ENCODE measurements around the gene FRAS1. TPM values are rescaled to one million over a fixed set of nuclear protein-coding genes. Genes with fewer than 3 reads are reported as not detected.

The FRAS1 gene
- total and polyA plus RNA-seq, 2 donors (not counting 1 experiment from before 2014, with no cell fraction given): 0.03 to 0.12 TPM

GRCh38 chr4:78331186-78331585 is 274.1 kb downstream of the FRAS1 start:
- H4K20me1 ChIP-seq (ENCODE audit: control insufficient read depth, insufficient read depth, low read length, poor library complexity, severe bottlenecking): no peaks in the 10 kb centered on the region
- TF ChIP-seq CTCF (IDR thresholded peaks at IDR 0.05) (no peak), EZH2 (IDR thresholded peaks at IDR 0.05; ENCODE audit: borderline replicate concordance, insufficient read depth, low read depth, low read length, poor library complexity, severe bottlenecking) (no peak)
- ATAC-seq (ENCODE audit: low read depth): no peak
- POLR2A ChIA-PET: no interaction called here
- no peaks in the 10 kb centered on the region for H3K4me1 ChIP-seq (ENCODE audit: control insufficient read depth in 2 of 2, insufficient read depth in 2 of 2, low read length in 2 of 2)
- no peaks in the 10 kb centered on the region for H3K9me3 ChIP-seq (ENCODE audit: control extremely low read depth in 1 of 3, control insufficient read depth in 2 of 3, insufficient read depth in 1 of 3, low read length in 2 of 3)
- H3K27me3 ChIP-seq (replicated peaks in 1 of 4; ENCODE audit: control extremely low read depth in 1 of 4, control insufficient read depth in 3 of 4, insufficient read depth in 4 of 4, low read length in 3 of 4): no peaks in the 10 kb centered on the region
- Mint-ChIP-seq H3K27me3 (peaks cover 6% of the 10 kb centered on the region), H3K27ac (no peak overlapping the region), H3K4me1 (no peaks in the 10 kb centered on the region), H3K4me3 (no peak overlapping the region), H3K9me3 (ENCODE audit: insufficient read depth) (peaks cover 2% of the 10 kb centered on the region)
- H3K4me2 ChIP-seq (replicated peaks; ENCODE audit: low read depth, low read length, poor library complexity, severe bottlenecking): no peak overlapping the region
- WGBS (ENCODE audit: insufficient coverage): 60% methylated on average over 1 of the region's 2 CpGs
- no peak overlapping the region for H3K4me3 ChIP-seq (ENCODE audit: control extremely low read depth in 1 of 5, extremely low read depth in 1 of 5, insufficient read depth in 1 of 5, low read depth in 2 of 5, low read length in 4 of 5)
- intact Hi-C loops (cut with micrococcal nuclease): no loop called here
- no peaks in the 10 kb centered on the region for H3K79me2 ChIP-seq (ENCODE audit: control insufficient read depth, insufficient read depth, low read length)
- CTCF ChIA-PET: no interaction called here
- H2AFZ ChIP-seq (ENCODE audit: insufficient read depth, low read depth, low read length, poor library complexity, severe bottlenecking): no peak overlapping the region
- no peaks in the 10 kb centered on the region for H3K36me3 ChIP-seq (replicated peaks in 1 of 2; ENCODE audit: control extremely low read depth in 1 of 2, control insufficient read depth in 1 of 2, extremely low read depth in 1 of 2, insufficient read depth in 2 of 2, low read length in 1 of 2)
- no peak for DNase-seq
- H3K9ac ChIP-seq (ENCODE audit: low read length): no peak overlapping the region
- no peak overlapping the region for H3K27ac ChIP-seq (ENCODE audit: low read length in 2 of 2)

GRCh38 chr4:78331965-78332364 is 274.8 kb downstream of the FRAS1 start:
- intact Hi-C loops (cut with micrococcal nuclease): no loop called here
- Mint-ChIP-seq H3K4me1 (no peaks in the 10 kb centered on the region), H3K27ac (no peak overlapping the region), H3K27me3 (peaks cover 5% of the 10 kb centered on the region), H3K4me3 (no peak overlapping the region), H3K9me3 (ENCODE audit: insufficient read depth) (peaks cover 2% of the 10 kb centered on the region)
- no peak overlapping the region for H2AFZ ChIP-seq (ENCODE audit: insufficient read depth, low read depth, low read length, poor library complexity, severe bottlenecking)
- POLR2A ChIA-PET: no interaction called here
- no peak for ATAC-seq (ENCODE audit: low read depth)
- no peaks in the 10 kb centered on the region for H3K36me3 ChIP-seq (replicated peaks in 1 of 2; ENCODE audit: control extremely low read depth in 1 of 2, control insufficient read depth in 1 of 2, extremely low read depth in 1 of 2, insufficient read depth in 2 of 2, low read length in 1 of 2)
- H3K79me2 ChIP-seq (ENCODE audit: control insufficient read depth, insufficient read depth, low read length): no peaks in the 10 kb centered on the region
- CTCF ChIA-PET: interaction anchor here (0.6 kb wide), 1 partner anchor 9 kb away, joined by 3 read pairs; no protein-coding TSS in a partner anchor
- no peak for DNase-seq
- no peak overlapping the region for H3K9ac ChIP-seq (ENCODE audit: low read length)
- whole genome bisulfite sequencing (ENCODE audit: insufficient coverage): 88% methylated on average over 3 of the region's 5 CpGs
- no peak overlapping the region for H3K4me2 ChIP-seq (replicated peaks; ENCODE audit: low read depth, low read length, poor library complexity, severe bottlenecking)
- H3K27me3 ChIP-seq (replicated peaks in 1 of 4; ENCODE audit: control extremely low read depth in 1 of 4, control insufficient read depth in 3 of 4, insufficient read depth in 4 of 4, low read length in 3 of 4): no peaks in the 10 kb centered on the region
- H3K27ac ChIP-seq (ENCODE audit: low read length in 2 of 2): no peak overlapping the region
- TF ChIP-seq CTCF (IDR thresholded peaks at IDR 0.05) (no peak), EZH2 (IDR thresholded peaks at IDR 0.05; ENCODE audit: borderline replicate concordance, insufficient read depth, low read depth, low read length, poor library complexity, severe bottlenecking) (no peak)
- no peaks in the 10 kb centered on the region for H3K4me1 ChIP-seq (ENCODE audit: control insufficient read depth in 2 of 2, insufficient read depth in 2 of 2, low read length in 2 of 2)
- H4K20me1 ChIP-seq (ENCODE audit: control insufficient read depth, insufficient read depth, low read length, poor library complexity, severe bottlenecking): no peaks in the 10 kb centered on the region
- no peak overlapping the region for H3K4me3 ChIP-seq (ENCODE audit: control extremely low read depth in 1 of 5, extremely low read depth in 1 of 5, insufficient read depth in 1 of 5, low read depth in 2 of 5, low read length in 4 of 5)
- H3K9me3 ChIP-seq (ENCODE audit: control extremely low read depth in 1 of 3, control insufficient read depth in 2 of 3, insufficient read depth in 1 of 3, low read length in 2 of 3): no peaks in the 10 kb centered on the region
